Adrenal gland (tissue), 12 donors: ENCODE data around the gene AQP5. TPM values are rescaled to one million over a fixed set of nuclear protein-coding genes. Genes with fewer than 3 reads are reported as not detected.
A peak's percentile ranks its signal among the peaks of the same experiment; 100 is the strongest.

Experiments used
- DNase-seq, 7 donors: peaks; one replicate each; pipeline ENCODE4 v3.0.0-alpha.2; 2019 to 2020
- H3K27ac ChIP-seq, 5 donors: fragments of 200-600 bp; sonication (generic) in 4 of 5; 1 replicate in 3 of 5; 2 replicates in 2 of 5; pipeline versions ENCODE4 v1.5.1 to v1.8.0; 2016 to 2020; ENCODE audit warnings: mild to moderate bottlenecking in 1 of 5
- H3K27me3 ChIP-seq: fragments of 200-600 bp; 2 replicates; pipeline ENCODE4 v1.8.0; 2021
- H3K36me3 ChIP-seq, 2 donors: fragments of 200-600 bp; replicated peaks in 1 of 2; 1 replicate in 1 of 2; 2 replicates in 1 of 2; pipeline versions ENCODE4 v1.5.1 to v1.8.0; 2018 to 2022
- H3K4me1 ChIP-seq, 2 donors: fragments of 200-600 bp; replicated peaks in 1 of 2; 1 replicate in 1 of 2; 2 replicates in 1 of 2; pipeline versions ENCODE4 v1.5.1 to v1.8.0; 2018 to 2021
- H3K4me3 ChIP-seq, 4 donors: fragments of 200-600 bp; sonication (generic) in 3 of 4; one replicate each; pipeline ENCODE4 v1.5.1; 2016 to 2018
- H3K9me3 ChIP-seq, 3 donors: fragments of 200-600 bp; sonication (generic) in 1 of 3; replicated peaks in 1 of 3; 1 replicate in 2 of 3; 2 replicates in 1 of 3; pipeline versions ENCODE4 v1.5.1 to v1.8.0; 2016 to 2021
- POLR2A ChIP-seq, 2 donors: fragments of 450-650 bp; IDR thresholded peaks; one replicate each; pipeline ENCODE4 v1.6.1; 2017; ENCODE audit warnings: antibody characterized with exemption in 2 of 2, mild to moderate bottlenecking in 2 of 2, moderate library complexity in 1 of 2
- WGBS, 4 donors: extraction: QIAGEN DNeasy Blood & Tissue Kit in 2 of 4; methylation state at CpG; one replicate each; pipeline versions ENCODE4 v1.1.5 to v1.1.7; 2013 to 2017; 5-methylcytosine and 5-hydroxymethylcytosine counted together
- intact Hi-C, 2 donors: fragments of 100-400 bp; cut with DNase I; formaldehyde crosslinking; loops; one replicate each; pipeline versions ENCODE4 v1.14.1 to v1.15.0; 2022 to 2023
- polyA plus RNA-seq, 3 donors: library from polyadenylated mRNA; stranded (reverse); fragments of 200-250 nt in 2 of 3; fragments of 350-450 nt in 1 of 3; fragmentation: Illumina TruSeq in 1 of 3; extraction: RNeasy Lipid Tissue Mini Kit (QIAGEN cat#74804) in 1 of 3; gene quantifications; one replicate each; pipeline ENCODE4 v1.2.3, GENCODE V29; 2013 to 2014
- total RNA-seq, 9 donors: library from RNA; depleted of rRNA in 4 of 9; stranded (reverse); fragments of >200 nt in 4 of 9; fragments of 120-200 nt in 1 of 9; fragmentation: NEBNext Ultra II Directional in 1 of 9; extraction: Animal tissue kit (Norgen Biotek cat#: 25700) in 1 of 9; gene quantifications; one replicate each; pipeline versions ENCODE4 v1.1.0 to v1.2.4, GENCODE V29; 2013 to 2023
- TF ChIP-seq, protein P1 (sequence below), 6 experiments: fragments of 450-650 bp in 4 of 6; fragments of 200-600 bp in 2 of 6; sonication (generic) in 1 of 6; IDR thresholded peaks; 1 replicate in 5 of 6; 2 replicates in 1 of 6; pipeline versions ENCODE4 v1.5.1 to v1.8.0; 2016 to 2021; ENCODE audit warnings: antibody characterized with exemption in 6 of 6, mild to moderate bottlenecking in 2 of 6, moderate library complexity in 1 of 6
- donor health status: healthy with polysubstance abuse.
- donor health status: Bipolar disorder and iron deficiency.
- donor health status: DM: yes; HTN: yes; CAD: no.
- donor health status: DM: no; HTN: no; CAD: no.
- donor health status: DM: no; HTN: no; CAD: no.
- donor health status: DM: yes; HTN: yes; CAD: no.

AQP5 gene
- total and polyA plus RNA-seq, 12 donors: 0.22 to 2.6 (median 0.84) TPM; not detected in 1

DNA sequence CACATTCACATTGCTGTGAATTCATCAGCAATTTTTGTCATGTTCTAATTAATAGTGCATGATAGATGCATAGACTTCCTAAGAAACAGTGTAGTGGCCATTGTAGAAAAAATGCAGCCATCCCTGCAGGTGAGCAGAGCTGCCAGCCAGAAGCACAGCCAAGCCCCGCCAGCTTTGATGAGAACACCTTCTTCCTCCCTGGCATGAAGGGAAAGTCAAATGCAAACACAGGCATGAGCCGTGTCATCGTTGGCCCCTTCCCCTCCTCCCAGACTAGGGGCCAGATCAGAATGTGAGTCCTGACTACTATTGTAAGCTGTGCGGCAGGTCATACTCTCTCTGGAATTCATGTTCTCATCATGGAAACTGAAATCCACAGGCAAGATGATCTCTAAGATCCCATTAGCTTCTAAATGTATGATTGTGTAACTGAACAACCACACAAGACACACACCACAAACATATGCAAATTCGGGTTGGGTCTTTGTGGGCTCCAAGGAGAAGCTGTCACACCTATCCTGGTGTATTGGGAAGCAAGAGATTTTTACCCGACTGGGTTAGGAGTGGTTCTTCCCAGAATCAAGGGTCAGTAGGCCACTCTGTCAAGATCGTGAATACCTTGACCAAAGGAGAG lies 14.0 kb upstream of the AQP5 start:
- H3K36me3 ChIP-seq: no peaks in the 10 kb centered on the region
- no peaks in the 10 kb centered on the region for H3K9me3 ChIP-seq
- H3K27ac ChIP-seq: no peak overlapping the region
- H3K4me1 ChIP-seq: peaks cover 0 to 35% of the 10 kb centered on the region in 2 donors
- 84 to 86% (median 86%) methylated on average over 7 of the region's 7 CpGs for WGBS, 4 donors
- TF ChIP-seq POLR2A (IDR thresholded peaks at IDR 0.05): no peak
- TF ChIP-seq, protein P1, sequence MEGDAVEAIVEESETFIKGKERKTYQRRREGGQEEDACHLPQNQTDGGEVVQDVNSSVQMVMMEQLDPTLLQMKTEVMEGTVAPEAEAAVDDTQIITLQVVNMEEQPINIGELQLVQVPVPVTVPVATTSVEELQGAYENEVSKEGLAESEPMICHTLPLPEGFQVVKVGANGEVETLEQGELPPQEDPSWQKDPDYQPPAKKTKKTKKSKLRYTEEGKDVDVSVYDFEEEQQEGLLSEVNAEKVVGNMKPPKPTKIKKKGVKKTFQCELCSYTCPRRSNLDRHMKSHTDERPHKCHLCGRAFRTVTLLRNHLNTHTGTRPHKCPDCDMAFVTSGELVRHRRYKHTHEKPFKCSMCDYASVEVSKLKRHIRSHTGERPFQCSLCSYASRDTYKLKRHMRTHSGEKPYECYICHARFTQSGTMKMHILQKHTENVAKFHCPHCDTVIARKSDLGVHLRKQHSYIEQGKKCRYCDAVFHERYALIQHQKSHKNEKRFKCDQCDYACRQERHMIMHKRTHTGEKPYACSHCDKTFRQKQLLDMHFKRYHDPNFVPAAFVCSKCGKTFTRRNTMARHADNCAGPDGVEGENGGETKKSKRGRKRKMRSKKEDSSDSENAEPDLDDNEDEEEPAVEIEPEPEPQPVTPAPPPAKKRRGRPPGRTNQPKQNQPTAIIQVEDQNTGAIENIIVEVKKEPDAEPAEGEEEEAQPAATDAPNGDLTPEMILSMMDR (IDR thresholded peaks at IDR 0.05): no peak
- intact Hi-C loops: no loop called here
- no peak overlapping the region for H3K4me3 ChIP-seq
- no peaks in the 10 kb centered on the region for H3K27me3 ChIP-seq
- no peak for DNase-seq

DNA sequence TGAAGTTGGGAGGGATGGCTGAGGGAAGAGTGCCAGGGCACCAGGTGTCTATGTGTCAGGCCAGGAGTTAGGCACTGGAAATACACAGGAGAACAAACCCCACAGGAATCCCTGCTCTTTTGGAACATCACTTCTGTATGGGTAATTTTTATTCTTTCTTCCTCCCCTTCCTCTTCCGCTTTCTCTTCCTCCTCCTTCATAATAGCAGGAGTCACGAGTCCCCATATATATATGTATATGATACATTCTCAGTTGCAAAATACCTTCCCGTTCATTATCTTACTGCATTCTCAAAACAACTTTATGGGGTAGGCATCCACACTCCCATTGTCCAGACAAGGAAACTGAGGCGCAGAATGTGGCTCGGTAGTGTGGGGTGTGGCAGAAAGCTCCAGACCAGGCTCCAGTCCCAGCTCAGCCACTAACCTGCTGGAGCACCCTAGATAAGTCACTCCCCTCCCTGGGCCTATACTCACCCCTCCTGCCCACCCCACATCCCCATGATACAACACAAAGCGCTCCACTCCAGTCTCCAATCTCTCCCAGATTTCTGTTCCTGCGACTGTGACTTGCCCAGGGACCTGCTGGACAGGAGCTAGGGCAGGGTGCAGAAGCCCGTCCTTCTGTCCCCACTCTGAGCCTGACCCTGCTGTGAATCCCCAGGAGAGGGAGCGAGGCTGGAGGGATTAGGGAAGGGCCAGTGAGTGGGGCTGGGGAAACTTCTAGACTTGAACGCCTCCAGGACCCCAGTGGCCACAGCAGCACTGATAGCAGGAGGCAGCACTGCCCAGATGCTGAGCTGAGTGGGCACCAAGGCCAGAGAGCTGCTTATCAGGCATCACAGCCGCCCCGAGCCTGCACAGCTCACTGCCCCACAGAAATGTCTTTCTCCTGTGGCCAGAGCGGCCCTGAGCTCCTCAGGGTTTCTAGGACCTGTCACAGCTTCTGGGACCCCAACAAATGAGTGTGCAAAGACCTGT lies 12.5 kb upstream of the AQP5 start:
- 77 to 91% (median 78%) methylated on average over 9 to 13 of the region's 13 CpGs for WGBS, 4 donors
- H3K9me3 ChIP-seq: no peaks in the 10 kb centered on the region
- H3K36me3 ChIP-seq: no peaks in the 10 kb centered on the region
- peaks cover 0 to 35% of the 10 kb centered on the region in 2 donors for H3K4me1 ChIP-seq
- intact Hi-C loops: no loop called here
- TF ChIP-seq, protein P1 (IDR thresholded peaks at IDR 0.05): no peak
- no peak for TF ChIP-seq POLR2A (IDR thresholded peaks at IDR 0.05)
- H3K27ac ChIP-seq: no peak overlapping the region
- no peak for DNase-seq
- no peaks in the 10 kb centered on the region for H3K27me3 ChIP-seq
- no peak overlapping the region for H3K4me3 ChIP-seq

DNA sequence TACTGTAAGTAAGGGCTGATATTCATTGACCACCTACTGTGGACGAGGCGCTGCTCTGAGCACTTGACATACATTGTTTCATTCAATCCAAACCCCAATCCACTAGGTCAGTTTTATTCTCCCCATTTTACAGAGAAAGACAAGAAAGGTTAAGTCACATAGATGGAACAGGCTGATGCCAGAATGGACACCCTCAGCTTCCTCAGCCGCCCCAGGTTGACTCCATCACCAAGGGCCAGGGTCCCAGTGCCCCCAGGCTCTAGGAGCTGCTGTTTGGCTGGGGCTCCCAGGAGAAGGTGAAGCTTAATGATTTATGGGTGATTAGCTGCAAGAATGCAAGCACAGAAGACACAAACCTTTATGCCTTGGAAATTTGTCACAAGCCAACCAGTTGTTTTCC lies 11.8 kb upstream of the AQP5 start:
- Histone ChIP-seq H3K27me3 (peaks cover 2% of the 10 kb centered on the region), H3K27ac (peak overlapping the region in 1 of 5 donors; percentile 34), H3K4me1 (peaks cover 0 to 30% of the 10 kb centered on the region in 2 donors), H3K36me3 (no peaks in the 10 kb centered on the region), H3K4me3 (no peak overlapping the region), H3K9me3 (no peaks in the 10 kb centered on the region)
- intact Hi-C loops: no loop called here
- DNase-seq: no peak
- 88 to 98% (median 92%) methylated on average over 3 of the region's 3 CpGs for WGBS, 4 donors
- TF ChIP-seq, protein P1 (IDR thresholded peaks at IDR 0.05): no peak
- TF ChIP-seq POLR2A (IDR thresholded peaks at IDR 0.05): no peak
